ENCODE data around the gene DAZAP1. TPM values are rescaled to one million over a fixed set of nuclear protein-coding genes. Genes with fewer than 3 reads are reported as not detected.

Gene DAZAP1
- total RNA-seq, 1 experiment from 2014 or later, result 59.4 TPM

- no peak for DNase-seq (ENCODE audit: low spot score)
These were observed 34.5 kb downstream of the DAZAP1 start for GRCh38 chr19:1441677-1442438.

DNA sequence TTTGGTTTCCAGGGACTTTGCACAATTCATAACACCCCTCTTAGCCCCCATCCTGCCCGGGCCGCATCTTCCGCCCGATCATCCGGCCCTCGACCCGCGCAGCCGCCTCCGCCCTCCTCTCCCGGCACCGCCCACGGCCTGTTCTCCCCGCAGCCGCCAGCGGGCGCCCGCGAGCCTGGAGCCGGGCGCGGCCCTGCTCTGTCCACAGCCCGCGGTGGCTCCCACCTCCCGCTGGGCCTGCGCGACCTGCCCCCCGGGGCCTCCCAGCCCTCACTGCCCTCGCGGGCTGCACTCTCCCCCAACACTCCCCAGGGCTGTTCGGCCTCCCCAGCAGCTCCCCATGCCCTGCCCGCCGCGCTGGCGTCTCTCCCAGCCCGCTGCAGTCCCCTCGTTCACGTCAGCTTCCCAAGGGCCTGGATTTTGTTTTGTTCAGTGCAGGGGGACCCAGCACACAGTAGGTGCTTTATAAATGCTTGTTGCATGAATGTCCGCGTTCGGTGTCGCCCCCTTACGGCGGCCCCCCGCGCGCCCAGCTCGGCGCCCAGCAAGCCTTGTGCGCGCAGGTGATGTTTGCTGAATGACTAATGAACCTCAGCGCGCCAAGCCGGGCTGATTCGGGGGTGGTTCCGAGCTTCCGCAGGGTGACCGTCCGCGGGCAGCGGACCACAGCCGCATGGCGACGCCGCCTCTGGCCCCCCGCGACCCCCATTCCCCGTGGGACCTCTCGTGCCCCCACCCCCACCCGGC is 38.0 kb downstream of the DAZAP1 start:
- DNase-seq (ENCODE audit: low spot score), result no peak

DNA sequence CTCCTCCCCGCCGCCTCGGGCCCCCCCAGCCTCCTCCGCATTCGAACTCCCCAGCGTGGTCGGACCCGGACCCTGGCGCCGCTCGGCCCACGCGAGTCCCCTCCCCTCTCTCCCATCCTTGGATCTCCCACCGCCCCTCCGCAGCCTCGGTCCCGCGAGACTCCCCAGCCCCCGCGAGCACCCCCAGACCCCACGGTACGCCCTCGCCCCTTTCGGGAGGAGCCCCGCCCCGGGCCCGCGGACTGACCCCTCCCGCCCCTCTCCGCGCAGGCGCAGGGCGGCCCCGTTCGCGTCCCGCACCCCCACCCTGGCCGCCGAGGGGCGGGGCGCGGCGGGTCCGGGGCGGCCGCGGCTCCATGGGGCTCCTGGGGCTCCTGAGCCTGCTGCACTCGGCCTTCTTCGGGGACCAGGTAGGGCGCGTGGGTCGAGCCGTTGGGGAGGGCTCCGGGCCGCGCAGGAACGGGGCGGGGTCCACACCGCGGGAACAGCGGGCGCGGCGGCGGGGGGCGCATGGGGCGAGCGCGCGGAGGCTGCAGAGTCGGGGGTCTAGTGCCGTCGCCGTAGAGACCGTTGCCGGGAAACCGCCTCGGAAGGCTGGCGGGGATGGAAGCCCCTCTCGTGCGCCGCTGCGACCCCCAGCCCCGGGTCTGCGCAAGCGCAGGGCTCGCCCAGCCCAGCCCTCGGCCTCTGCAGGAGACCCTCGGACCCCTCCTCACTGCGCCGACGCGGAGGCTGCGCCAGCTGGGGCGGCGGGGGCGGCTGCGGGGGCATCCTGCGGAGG is 38.7 kb downstream of the DAZAP1 start:
- DNase-seq (ENCODE audit: low spot score), result no peak

DNA sequence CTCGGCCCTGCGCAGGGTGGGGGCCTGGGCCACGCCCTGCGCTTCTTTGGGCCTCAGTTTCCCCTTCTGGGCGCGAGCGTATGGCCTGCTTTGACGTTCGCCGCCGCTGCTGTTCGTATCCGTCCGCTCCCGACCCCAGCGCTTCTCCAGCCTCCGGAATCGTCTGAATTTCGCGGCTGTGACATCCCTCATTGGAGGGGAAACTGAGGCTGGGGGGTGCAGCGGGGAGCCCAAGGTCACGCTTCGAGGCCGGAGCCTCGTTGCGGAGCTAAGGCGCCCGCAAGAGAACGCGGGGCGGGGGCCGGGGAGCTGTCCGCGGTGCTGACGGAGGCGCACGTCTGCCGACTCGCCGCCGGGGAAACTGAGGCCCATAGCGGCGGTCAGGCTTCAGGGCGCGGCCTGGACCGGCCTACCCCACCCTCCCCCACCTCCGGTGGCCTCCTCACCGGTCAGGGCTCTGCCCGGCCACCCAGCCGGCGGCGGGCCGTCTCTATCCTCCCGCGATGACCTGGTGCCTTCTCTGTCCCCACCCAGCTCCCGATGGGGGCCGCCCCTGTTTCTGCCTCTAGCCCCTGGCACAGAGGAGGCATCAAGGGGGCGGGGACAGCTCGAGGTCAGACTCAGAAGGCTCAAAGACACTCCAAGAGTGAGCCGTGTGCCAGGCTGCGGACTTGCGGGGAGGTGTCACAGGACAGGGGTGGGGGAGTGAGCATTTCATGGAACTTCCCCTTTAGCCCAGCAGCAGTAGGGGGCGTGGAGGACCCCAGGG is 39.5 kb downstream of the DAZAP1 start:
- DNase-seq (ENCODE audit: low spot score), result no peak

- DNase-seq (ENCODE audit: low spot score), result no peak
These were observed 40.1 kb downstream of the DAZAP1 start for GRCh38 chr19:1447504-1447903.

DNA sequence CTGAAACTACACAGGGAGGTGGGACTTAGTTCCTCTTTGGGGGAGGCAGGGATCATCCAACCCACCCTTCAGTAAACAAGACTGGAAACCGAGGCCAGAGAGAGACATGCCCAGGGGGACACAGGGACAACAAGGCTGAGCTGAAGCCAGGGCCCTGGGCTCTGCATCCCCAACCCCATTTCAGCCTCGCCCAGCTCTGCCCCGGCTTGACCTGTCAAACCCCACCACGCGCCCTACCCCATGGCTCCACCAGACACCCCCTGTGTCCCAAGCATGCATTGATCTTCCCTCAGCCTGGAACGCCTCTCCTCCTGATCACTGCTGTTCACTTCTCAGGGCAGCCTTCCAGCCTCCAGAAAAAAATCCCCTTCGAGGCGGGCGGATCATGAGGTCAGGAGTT is 40.6 kb downstream of the DAZAP1 start:
- DNase-seq (ENCODE audit: low spot score), result no peak

GRCh38 chr19:1449467-1450442 is 42.4 kb downstream of the DAZAP1 start, which contains the start of gene APC2:
Gene APC2 (plus strand): TSS chr19:1450121. CDS start chr19:1453002, 2,881 bp downstream.
- DNase-seq (ENCODE audit: low spot score), result peak; percentile 38

- no peak for DNase-seq (ENCODE audit: low spot score)
These were observed 43.6 kb downstream of the DAZAP1 start for GRCh38 chr19:1450735-1451731.

DNA sequence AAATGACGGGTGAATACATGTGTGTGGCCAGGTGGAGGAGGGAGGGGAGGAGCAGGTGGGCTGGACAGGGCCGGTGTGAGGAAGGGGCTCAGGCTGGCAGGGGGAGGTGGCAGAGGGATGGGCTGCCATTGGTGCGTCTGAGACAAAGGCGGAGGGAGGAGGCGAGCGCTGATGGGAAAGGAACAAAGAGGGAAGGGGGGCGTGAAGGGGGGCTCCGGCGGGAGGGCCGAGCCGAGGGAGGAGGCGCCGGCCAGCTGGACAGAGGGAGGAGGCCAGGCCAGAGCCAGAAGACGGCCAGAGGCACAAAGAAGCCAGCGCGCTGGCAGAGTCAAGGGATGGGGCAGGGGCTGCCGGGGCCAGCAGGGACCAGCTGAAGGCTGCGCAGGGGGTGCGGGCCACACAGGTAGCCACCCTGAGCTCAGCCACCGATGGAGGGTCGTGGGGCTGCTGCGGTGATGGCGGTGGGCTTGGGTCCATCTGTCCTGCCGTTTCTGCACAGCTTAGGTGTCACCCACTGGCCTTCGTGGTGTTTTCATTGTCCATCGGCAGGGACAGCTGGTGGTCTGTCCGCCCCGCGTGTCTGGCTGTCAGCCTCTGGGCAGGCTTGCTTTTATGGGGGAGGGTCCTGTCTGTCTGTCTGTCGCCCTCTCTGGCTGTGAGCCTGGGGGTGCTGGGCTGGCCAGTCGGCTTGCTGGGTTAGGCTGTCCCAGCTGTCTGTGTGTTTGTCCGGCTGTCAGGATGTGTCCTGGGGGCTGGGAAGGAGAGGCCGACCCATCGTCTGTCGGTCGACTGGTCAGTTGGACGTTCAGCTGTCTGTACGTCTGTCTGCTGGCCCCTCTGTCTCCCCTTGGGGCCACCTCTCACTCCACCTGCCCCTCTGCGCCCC is 44.8 kb downstream of the DAZAP1 start:
- DNase-seq (ENCODE audit: low spot score), result no peak

GRCh38 chr19:1452802-1453524 is 45.6 kb downstream of the DAZAP1 start:
- DNase-seq (ENCODE audit: low spot score), result no peak

DNA sequence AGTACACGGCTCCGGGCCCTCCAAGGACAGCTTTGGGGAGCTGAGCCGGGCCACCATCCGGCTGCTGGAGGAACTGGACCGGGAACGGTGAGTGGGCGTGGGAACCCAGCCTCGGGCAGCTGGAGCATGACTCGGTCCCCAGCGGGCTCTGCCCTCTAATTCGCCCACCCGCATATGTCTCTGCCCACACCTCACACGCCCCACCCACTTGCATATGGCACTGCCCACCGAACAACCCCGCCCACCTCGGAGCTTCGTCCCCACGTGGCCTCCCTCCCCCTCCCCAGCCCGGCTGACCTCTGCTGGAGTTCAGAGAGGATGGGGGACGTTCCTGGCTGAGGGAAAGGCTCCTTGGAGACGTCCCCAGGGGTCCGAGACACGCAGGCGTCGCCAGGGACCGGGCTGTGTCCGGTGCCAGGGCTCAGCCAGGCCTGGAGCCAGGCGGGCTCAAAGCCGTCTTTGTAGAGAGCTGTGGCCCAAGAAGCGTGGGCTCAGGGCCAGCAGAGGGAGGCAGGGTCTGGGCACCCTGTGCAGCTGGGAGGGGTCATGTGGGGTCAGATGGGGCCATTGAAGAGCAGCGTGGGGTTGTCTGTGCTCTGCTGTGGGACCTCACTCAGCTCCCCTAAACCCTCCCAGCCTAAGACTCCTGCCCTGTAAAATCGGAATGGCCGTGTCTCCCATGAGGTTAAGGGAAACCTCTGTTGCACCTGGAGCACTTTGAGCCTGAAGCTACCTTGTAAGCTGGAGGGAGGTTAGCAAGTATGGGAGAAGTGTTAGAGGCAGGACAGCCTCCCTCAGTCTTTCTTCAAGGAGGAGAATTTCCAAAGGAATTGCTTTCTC is 46.4 kb downstream of the DAZAP1 start:
- DNase-seq (ENCODE audit: low spot score), result peak; percentile 65

- DNase-seq (ENCODE audit: low spot score), result no peak
These were observed 47.6 kb downstream of the DAZAP1 start for GRCh38 chr19:1455002-1455335.

GRCh38 chr19:1455336-1456120 is 48.1 kb downstream of the DAZAP1 start:
- no peak for DNase-seq (ENCODE audit: low spot score)

GRCh38 chr19:1456121-1456900 is 48.9 kb downstream of the DAZAP1 start:
- no peak for DNase-seq (ENCODE audit: low spot score)
